Daoy (cell line): ENCODE measurements around the gene CNTN4. TPM values are rescaled to one million over a fixed set of nuclear protein-coding genes. Genes with fewer than 3 reads are reported as not detected.
A peak's percentile ranks its signal among the peaks of the same experiment; 100 is the strongest.

Source experiments
- DNase-seq: peaks from one replicate; pipeline ENCODE4 v3.0.0-alpha.2; 2015; ENCODE audit warnings: low read depth
- total RNA-seq: library from RNA; depleted of rRNA; stranded (reverse); fragments of >200 nt; shearing (Covaris generic); gene quantifications from 2 replicates; pipeline ENCODE4 v1.2.3, GENCODE V29; 2014

The CNTN4 gene
- total RNA-seq, 1 experiment from 2014 or later, result 0.06 TPM

DNA sequence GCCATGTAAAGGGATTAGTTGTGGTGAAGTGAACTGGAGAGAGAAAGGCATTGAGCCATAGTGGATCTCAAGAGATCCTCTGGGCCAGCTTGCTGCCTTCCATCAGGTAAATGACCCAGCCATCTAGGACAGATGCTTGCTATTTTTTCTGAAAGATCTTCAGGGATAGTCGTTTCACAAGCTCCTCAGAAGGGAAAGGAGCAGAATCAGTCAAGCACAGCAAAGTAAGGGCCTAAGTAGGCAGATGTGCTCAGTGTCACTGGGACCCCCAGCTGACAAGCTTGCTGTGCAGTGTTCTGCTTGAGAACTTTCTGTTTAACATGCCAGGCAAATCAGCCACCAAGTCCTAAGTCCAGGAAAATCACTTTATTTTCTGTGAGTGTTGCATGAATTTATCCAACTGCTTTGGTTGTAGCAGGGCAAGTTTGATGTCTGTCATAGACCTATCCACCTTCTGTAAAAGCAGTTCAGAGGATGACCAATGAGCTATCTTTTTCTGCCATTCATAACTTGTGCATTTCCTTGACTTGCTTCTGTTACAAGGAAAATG, 691.7 kb downstream of the CNTN4 start:
- no peak for DNase-seq

DNA sequence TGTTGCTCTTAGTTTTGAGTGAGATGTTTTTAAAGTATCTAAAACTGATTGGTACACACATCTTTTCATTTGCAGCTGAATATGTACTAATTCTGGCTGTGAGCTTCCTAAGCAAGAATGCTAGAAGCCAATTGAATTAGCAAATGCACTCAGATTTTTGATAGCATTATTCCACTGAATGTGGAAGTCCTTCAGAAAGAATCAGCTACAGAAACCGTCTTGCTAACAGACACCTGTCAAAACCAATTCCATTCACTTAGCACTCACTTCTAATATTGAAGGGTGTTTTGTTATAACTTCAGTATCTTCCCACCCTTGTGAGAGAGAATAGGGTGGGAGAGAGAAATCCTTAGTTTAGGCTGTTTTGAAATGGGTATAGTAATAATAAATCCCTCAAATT, 693.8 kb downstream of the CNTN4 start:
- no peak for DNase-seq

DNA sequence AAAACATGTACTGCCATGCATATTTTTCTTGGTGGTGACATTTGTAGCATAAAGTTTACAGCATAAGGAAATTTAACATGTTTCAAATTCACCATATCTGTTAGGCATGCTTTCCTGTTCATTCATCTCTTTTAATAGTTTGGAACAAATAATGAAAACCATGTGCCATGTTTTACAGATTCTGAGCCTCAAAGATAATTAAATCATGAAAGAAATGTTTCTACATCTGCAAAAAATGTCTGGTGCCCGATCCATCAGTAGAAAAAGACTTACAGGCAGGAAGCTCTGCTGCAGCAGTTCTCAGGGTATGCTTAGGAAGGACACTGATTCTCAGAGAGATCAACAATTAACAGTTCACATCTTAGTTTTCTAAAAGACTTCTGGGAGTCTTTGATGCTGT, 695.3 kb downstream of the CNTN4 start:
- DNase-seq, result no peak

DNA sequence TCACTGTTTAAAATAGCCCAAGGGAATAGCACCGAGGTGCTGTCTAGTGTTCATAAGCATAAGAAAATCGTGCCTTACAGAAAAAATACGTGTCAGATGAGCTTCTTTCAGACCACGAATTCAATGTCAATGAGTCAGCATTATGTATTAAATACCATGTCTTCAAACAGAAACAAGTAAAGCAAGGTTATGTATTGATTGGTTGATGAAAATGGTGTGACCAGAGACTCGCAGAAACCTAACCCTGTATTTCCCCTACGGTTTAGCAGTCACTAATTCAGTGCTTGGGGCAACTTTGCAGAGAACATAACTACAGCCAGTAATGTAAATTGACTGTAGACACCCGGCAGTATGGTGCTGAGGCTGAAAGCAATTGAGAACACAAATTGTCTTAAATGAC, 703.8 kb downstream of the CNTN4 start:
- no peak for DNase-seq

DNA sequence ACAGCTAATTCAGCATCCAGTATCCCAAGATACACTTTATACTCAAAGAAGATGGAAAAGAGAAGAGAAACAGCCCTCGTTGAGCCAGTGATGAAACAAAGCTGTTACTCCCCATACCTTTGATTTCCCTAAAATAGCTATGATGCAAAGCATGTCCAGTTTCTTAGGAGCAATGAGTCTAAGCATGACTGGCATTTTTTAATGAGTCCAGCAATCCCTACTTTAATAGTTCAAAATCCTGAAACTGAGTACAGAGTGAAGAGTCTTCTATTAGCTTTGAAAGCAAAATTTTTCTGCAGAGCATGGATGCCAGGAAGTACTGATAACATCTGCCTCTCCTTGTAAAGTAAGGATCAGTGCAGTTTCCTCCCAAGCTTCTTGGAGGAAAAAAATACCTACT, 708.8 kb downstream of the CNTN4 start:
- DNase-seq, result no peak

DNA sequence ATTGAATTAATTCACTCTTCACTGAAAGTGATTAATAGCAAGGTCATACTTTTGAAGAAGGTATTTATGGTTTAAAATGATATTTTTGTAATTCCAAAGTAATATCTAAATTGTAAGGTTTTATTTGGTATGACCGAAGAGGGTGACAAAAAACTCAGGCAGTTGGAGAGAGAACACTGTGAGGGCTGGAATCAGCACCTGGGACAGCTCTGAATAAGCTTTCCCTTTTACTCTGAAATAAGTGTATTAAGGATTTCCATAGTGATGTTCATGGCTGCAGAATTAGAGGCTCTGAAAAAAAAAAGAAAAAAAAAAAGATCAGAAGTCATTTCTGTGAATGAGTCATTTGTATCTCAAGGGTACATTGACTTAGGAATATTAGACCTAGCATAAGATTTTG, 712.1 kb downstream of the CNTN4 start:
- DNase-seq, result peak; percentile 32

DNA sequence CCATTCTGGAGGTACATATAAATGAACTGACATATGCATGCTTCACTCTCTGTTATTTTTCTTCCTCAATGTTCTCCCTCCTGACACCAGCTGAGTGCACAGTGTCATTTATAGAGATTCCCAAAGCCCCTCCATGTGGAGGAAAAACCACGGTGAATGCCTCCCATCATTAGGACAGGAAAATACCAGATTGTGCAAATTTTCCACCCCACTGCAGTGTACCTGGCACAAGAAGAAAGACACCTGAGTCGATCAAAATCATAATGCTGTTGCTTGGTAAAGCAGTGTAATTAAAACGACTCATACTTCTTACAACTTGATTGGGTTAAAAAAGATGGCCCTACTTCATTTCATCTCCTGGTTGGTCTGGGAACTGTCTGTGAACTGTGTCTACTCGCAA, 720.9 kb downstream of the CNTN4 start:
- DNase-seq, result no peak

DNA sequence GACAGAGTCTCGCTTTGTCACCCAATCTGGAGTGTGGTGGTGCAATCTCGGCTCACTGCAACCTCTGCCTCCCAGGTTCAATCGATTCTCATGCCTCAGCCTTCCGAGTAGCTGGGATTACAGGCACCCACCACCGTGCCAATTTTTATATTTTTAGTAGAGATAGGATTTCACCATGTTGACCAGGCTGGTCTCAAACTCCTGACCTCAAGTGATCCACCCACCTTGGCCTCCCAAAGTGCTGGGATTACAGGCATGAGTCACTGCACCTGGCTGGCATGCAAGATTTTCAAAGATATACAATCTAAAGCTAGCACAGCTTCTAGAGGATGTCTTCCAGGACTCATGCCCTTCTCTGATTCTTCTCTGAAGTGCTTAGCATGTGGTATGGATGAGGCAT, 722.3 kb downstream of the CNTN4 start:
- DNase-seq, result peak; percentile 37

DNA sequence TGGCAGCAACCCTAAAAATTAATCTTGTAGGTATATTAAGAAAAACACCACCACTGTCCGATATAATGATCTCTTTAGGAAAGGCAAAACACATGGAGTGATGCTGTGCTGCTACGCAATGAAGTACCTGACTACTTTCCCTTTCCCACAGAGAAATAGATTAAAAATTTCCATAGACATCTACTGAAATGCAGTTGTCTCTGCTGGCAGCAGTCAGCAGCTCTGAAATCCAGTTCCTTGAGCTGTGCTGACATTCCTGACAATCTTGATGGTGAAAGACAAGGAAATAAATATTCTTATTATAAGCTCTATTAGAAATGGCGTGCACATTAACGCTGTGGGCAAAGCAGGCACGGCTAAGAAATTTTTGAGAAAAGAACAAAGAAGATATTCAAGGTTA, 723.9 kb downstream of the CNTN4 start:
- no peak for DNase-seq

DNA sequence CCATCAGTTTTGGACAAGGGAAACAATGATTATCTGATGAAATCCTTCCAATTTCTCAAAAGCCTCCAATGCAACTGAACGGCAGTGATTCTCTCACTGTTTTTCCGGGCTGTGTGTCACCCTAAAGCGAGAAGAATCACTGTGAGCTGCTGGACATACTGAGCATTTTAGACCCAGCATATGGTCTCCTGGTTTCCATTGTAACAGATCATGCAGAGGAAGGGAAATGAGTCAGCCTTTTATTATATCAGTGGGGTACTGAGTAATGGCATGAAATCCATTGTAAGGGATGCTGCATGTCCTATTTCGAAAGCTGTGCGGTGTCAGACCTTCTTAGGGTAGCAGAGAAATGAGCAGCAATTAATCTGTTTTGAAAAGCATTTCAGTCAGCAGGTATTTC, 724.4 kb downstream of the CNTN4 start:
- peak; percentile 79 for DNase-seq

DNA sequence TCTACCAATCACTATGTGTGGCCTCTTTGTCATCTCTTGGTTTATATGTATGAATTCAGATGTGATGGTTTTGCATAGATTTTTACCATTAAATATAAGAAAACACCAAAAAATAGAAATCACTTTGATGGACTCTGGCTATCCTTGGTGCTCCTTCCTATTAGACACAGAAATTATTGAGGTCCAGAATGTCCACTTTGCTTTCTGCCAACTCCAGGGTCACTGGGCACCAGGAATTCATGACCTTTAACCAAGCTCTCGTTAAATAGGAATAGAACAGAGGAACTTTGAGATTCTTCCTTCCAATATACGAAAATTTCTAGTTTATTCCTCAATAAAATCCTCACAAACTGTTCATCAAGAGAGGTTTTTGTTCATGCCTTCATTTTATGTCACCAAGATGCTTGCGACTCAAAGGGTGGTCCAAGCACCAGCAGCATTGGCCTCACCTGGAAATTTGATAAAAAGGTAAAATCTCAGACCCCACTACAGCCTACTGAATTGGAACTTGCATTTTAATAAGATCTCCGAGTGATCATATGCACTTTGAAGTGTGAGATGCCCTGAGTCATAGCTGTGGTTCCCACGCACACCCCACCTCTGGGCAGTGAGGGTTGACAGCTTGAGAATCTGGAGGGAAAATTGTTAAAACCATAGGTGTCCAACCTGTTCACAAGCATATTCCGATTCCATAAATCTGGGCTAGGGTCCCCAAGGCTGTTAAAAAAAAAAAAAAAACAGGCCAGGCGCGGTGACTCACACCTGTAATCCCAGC, 725.0 kb downstream of the CNTN4 start:
- DNase-seq, result peak; percentile 63

DNA sequence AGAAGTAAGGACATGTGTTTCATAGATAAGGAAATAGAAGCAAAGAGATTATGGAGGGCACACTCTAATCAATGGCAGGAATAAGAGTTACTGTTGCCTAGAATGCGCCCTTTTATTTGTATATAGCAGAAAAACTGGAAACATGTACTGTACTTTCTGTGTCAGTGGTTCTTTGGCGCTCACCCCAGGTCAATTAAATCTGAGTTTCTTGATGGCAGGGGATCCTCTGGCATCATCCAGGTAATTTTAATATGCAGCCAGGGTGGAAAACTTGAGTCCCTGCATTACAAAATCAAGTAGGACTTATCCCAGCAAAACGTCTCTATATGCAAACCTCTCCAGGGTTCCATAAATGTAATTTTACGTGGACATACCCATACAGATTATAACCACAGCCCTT, 727.4 kb downstream of the CNTN4 start:
- DNase-seq, result no peak

DNA sequence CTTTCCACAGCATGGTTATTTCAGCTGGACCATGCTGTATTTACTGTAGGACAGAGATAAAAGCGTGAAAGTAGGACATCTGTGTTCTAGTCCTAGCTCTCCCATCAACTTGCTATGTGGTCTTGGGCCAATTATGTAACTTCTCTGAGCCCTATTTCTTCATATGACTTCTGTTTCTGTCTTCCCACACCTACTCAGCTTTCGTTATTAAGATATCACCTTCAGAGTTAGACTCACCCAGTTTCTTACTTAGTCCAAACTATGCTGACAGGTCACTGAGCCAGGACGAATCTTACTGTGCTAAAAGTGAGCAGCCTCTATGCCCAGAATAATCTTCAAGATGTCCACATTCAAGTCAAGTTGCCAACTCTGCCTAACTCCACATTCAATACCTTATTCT, 727.8 kb downstream of the CNTN4 start:
- no peak for DNase-seq

DNA sequence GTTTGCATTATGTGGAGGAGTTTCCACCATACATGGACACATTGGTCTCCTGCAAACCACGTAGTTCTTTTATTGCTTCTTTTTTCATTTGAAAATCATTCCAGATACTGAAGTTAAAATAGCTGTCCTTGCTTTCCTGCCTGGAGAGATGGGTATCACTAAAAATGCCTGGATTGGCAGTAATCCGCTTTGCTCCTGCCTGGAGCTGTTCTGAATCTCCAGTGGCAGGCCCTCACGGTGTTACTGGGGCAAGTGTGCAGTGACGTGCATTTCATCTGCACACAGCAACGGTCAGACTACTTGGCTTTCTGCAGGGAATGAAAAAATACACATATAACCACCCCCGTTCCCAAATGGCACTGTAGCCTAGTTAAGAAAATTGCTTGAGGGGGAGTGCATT, 738.6 kb downstream of the CNTN4 start:
- no peak for DNase-seq

DNA sequence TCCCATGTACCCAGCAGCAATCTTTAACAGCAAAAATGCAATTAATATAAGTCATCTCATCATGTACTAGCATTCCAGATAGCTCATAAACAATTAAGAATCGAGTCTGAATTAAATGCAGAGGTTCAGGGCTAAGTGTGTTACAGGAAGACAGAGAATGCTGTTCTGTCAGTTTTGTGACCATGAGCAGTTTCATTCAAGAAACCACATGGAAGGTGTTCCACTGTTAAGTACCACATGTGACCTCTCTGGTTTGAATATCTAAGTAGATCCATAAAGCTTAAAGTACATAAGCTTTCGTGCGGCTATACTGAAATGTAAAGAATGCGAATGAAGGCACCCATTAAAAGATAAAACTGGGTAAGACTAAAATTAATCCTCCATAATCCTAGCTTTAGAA, 739.2 kb downstream of the CNTN4 start:
- no peak for DNase-seq

DNA sequence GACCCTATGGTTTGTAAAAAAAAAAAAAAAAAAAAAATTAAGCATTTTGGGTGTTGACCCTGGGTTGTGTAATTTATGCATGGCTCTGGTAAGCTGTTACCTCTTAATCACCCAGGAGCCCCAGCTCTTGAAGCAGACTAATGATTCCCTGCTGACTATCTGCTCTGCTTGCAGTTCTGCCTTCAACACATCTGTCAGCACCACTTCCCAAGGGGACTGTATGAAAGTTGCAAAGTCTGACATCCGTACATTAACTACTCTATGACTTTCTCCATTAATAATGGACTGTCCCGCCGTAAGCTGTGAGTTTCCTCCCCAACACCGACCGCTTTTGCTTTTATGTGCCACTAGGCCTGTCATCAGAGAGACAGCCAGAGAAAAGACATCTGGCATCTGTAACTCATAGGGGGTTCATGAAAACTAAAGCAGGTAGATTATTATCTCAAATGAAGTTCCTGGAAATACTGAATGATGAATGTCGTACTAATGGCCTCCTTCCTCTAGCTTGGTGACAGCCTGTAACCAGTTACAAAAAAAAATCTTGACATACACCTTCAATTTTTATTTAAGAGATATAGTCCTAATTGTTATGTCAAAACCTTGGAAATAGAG, 740.0 kb downstream of the CNTN4 start:
- DNase-seq, result no peak

DNA sequence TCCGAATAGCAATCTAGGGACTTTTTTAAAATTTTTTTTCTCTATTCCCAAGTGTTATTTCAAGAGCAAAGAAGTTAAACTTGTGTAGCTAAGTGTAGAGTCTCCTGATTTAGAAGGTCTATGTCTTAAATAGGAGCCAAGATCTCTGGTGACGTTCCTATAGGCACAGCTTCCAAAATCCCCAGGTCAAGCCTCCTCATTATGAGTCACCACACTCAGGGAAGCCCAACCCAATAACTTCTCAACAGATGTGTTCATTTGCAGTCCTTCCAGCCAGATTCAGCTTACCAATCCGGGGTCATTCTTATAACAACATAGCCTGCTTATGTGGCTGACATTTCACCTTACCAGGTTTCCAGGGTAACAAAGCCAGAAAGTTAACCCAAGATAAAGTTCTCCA, 741.2 kb downstream of the CNTN4 start:
- peak; percentile 72 for DNase-seq

DNA sequence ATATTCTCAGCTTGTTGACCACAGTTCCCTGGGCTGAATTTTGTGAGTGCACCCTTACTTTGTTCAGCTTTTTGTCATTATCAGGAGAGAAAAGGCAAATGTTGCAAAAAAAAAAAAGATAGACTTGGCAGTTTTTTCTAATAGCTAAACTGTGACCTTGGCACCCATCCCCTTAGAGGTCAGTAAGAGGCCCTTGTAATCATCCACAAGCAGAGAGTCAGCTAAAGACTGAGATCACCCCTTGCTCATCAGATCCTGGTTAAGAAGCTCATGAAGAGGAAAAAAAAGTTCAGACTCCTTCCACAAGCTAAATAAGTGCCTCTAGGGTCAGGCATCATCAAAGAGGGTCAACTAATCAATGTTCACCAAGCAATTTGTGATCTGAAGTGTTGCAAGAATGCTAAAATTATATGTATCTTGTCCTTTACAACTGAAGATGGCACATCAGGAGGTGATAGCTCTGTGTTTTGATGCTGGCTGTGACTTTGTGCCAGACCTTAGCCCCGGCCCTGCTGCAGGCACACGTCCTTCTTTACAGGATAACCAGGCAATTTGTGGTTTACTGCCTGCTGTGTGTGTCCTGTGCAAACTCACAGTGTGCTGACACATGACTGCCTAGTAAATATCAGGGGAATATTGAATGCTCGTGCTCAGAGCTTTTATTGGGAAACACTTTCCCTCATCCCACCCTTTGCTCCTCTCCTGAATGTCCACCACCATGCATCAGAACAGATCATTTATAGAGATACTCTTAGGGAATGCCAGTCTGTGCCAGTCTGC, 748.6 kb downstream of the CNTN4 start:
- no peak for DNase-seq

DNA sequence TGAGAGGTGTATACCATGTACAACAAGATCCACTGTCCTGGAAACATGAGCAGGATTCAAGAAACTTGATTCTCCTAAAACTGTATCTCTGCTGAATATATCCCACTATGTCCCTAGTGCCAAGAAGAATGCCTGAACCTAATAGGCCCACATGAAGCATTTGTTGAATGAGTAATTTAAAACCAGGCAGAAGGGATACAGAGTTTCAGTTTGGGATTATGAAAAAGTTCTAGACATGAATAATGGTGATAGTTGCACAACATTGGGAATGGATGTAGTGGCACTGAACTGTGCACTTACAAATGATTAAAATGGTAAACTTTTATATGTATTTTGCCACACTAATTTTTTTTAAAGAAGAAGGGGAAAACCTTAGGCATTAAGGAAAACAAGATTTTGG, 750.4 kb downstream of the CNTN4 start:
- DNase-seq, result no peak

DNA sequence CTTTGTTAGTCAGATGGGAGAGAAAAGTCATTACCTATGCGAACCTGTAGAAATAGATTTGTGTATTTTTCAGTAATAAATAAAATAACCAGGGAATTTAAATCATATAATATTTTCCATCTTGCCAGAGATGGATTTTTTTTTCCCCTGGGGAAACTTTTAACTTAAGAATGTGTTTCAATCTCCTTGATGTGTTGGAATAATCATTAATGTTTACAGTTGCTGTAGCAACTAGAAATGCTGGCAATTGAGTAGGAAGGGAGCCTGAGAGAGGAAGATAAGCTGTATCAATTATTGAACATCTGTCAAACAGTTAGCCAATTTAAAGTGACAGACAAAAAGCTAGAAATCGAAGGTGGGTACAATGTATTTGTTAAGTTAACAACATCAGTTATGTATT, 752.0 kb downstream of the CNTN4 start:
- DNase-seq, result no peak

DNA sequence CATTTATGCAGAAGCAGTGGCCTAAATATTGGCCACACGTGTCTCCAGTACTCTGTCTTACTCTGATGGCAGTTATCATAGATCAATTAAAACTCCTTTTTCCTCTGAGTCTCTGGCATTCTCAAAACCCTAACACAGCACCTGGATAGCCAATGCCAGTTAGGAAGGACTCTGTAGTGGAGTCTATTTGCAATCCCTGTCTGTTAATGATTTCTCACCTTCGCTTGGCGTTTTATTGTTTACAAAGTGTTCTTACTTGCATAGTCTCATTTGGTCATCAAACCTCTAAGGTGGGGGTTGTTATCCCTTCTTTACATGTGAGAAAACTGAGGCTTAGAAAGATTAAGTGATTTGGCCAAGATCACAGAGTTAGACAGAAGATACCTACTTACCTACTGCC, 752.7 kb downstream of the CNTN4 start:
- DNase-seq, result no peak

DNA sequence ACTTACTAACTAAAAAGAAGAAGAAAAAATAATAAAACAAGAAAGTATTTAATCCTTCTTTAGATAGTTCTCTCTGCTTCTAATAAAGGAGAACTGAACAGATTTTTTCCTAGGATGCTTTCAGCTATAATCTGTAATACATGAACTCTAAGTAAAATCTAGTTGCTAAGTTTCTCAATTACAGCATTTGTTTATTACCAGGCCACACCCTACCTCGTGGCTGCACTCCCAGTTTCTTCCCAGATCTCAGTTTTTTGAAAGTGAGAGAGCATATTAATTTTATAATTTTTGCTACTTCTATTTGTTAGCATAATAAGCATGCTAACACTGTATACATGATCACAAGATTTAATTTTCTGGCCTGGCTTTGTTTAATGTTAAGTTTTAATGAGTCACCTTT, 753.2 kb downstream of the CNTN4 start:
- DNase-seq, result no peak

DNA sequence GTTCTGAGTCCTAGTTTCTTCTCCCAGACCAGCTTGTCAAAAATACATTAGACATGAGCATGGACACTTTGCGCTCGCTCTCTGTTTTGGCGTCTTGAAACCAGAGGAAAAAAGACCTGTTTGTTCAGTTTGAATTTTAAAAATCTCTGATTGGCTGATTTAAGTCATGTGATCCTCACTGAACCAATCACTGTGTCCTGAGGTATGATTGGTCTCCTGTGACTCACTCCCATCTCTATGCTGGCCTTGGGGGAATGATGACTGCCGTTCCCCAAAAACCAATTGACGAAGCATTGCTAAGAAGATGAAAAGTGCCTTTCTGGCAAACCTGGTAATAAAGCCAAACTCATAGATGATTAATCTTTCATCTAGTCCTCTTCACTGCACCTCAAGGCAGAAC, 755.0 kb downstream of the CNTN4 start:
- peak; percentile 11 for DNase-seq
